HEK293 (cell line): Measurements from ENCODE around the gene ATOH8.

Experiments
- CTCF ChIA-PET: fragments of 350-600 bp; formaldehyde crosslinking; extraction: SDS; loops from one replicate; lab custom pipeline; 2021; ENCODE audit warnings: antibody characterized with exemption; lab: Yijun Ruan, JAX
- POLR2A ChIA-PET: fragments of 300-600 bp; formaldehyde crosslinking; extraction: SDS; loops from one replicate; lab custom pipeline; 2020; ENCODE audit warnings: antibody characterized with exemption, inconsistent platforms; lab: Yijun Ruan, JAX
- H3K27ac ChIP-seq: fragments of 200-500 bp; sonication (Bioruptor generic); 2 replicates; pipeline ENCODE4 v1.5.1; 2014; ENCODE audit warnings: low read depth, low read length, control low read depth, inconsistent platforms; ENCODE audit errors: extremely low read depth
- H3K36me3 ChIP-seq, 2 experiments: fragments of 200-500 bp in 1 of 2; sonication (Bioruptor generic) in 1 of 2; 1 replicate in 1 of 2; 2 replicates in 1 of 2; pipeline ENCODE4 v1.5.1; 2014 to 2017; ENCODE audit warnings: inconsistent platforms in 2 of 2, low read length in 2 of 2; ENCODE audit not compliant: control insufficient read depth in 2 of 2, insufficient read depth in 1 of 2
- H3K4me1 ChIP-seq: fragments of 200-500 bp; sonication (Bioruptor generic); 2 replicates; pipeline ENCODE4 v1.5.1; 2014; ENCODE audit warnings: mild to moderate bottlenecking, low read length, inconsistent platforms; ENCODE audit not compliant: control insufficient read depth, insufficient read depth
- H3K4me3 ChIP-seq: 2 replicates; pipeline ENCODE4 v1.5.1; 2011; ENCODE audit warnings: low read depth, mild to moderate bottlenecking, control low read depth, low read length, moderate library complexity
- H3K9me3 ChIP-seq: fragments of 200-500 bp; sonication (Bioruptor generic); 2 replicates; pipeline ENCODE4 v1.5.1; 2014; ENCODE audit warnings: low read depth, low read length, inconsistent platforms; ENCODE audit not compliant: control insufficient read depth, insufficient read depth
- GLI2 ChIP-seq: fragments of 450-650 bp; formaldehyde crosslinking; IDR thresholded peaks from 2 replicates; pipeline ENCODE4; 2017; ENCODE audit warnings: missing biosample characterization, missing genetic modification characterization, low read depth, borderline replicate concordance
- OVOL3 ChIP-seq: fragments of 450-650 bp; formaldehyde crosslinking; IDR thresholded peaks from 2 replicates; pipeline ENCODE4 v1.5.1; 2016; ENCODE audit warnings: missing biosample characterization, missing genetic modification characterization
- SETDB1 ChIP-seq: IDR thresholded peaks from one replicate; pipeline ENCODE4 v1.6.1; 2017; ENCODE audit warnings: mild to moderate bottlenecking, low read length, moderate library complexity, mixed read lengths; ENCODE audit not compliant: insufficient read length
- TRIM28 ChIP-seq: IDR thresholded peaks from 2 replicates; pipeline ENCODE4 v1.6.1; 2011; ENCODE audit warnings: low read length, control low read depth, borderline replicate concordance
- WT1 ChIP-seq: fragments of 450-650 bp; formaldehyde crosslinking; IDR thresholded peaks from 2 replicates; pipeline ENCODE4 v1.5.1; 2016; ENCODE audit warnings: missing biosample characterization, missing genetic modification characterization
- ZFP69B ChIP-seq: fragments of 450-650 bp; formaldehyde crosslinking; IDR thresholded peaks from 2 replicates; pipeline ENCODE4 v1.5.1; 2016; ENCODE audit warnings: missing biosample characterization, missing genetic modification characterization
- ZNF292 ChIP-seq: fragments of 450-650 bp; formaldehyde crosslinking; IDR thresholded peaks from 2 replicates; pipeline ENCODE4 v1.5.1; 2016; ENCODE audit warnings: low read depth, missing biosample characterization, missing genetic modification characterization, borderline replicate concordance
- ZNF311 ChIP-seq: fragments of 450-650 bp; formaldehyde crosslinking; IDR thresholded peaks from 2 replicates; pipeline ENCODE4 v1.5.1; 2017; ENCODE audit warnings: missing biosample characterization, missing genetic modification characterization, borderline replicate concordance
- ZNF394 ChIP-seq: fragments of 450-650 bp; formaldehyde crosslinking; IDR thresholded peaks from 2 replicates; pipeline ENCODE4 v1.5.1; 2016; ENCODE audit warnings: missing biosample characterization, missing genetic modification characterization, mild to moderate bottlenecking, moderate library complexity, borderline replicate concordance
- ZNF426 ChIP-seq: fragments of 450-650 bp; formaldehyde crosslinking; IDR thresholded peaks from 2 replicates; pipeline ENCODE4 v1.5.1; 2017; ENCODE audit warnings: missing biosample characterization, missing genetic modification characterization, mild to moderate bottlenecking, inconsistent platforms, moderate library complexity
- ZNF433 ChIP-seq: fragments of 450-650 bp; formaldehyde crosslinking; IDR thresholded peaks from 2 replicates; pipeline ENCODE4 v1.5.1; 2016; ENCODE audit warnings: missing biosample characterization, missing genetic modification characterization, low read depth
- ZNF513 ChIP-seq: fragments of 450-650 bp; IDR thresholded peaks from 2 replicates; pipeline ENCODE4 v1.5.1; 2018; ENCODE audit warnings: missing biosample characterization, missing genetic modification characterization
- ZNF596 ChIP-seq: fragments of 450-650 bp; IDR thresholded peaks from 2 replicates; pipeline ENCODE4 v1.5.0; 2018; ENCODE audit warnings: missing biosample characterization, mild to moderate bottlenecking, missing genetic modification characterization, moderate library complexity
- ZNF610 ChIP-seq: fragments of 450-650 bp; formaldehyde crosslinking; IDR thresholded peaks from 2 replicates; pipeline ENCODE4 v1.5.1; 2016; ENCODE audit warnings: missing biosample characterization, missing genetic modification characterization, borderline replicate concordance
- ZNF660 ChIP-seq: fragments of 450-650 bp; IDR thresholded peaks from 2 replicates; pipeline ENCODE4 v1.5.1; 2018; ENCODE audit warnings: missing biosample characterization, mild to moderate bottlenecking, missing genetic modification characterization
- ZXDB ChIP-seq: fragments of 450-650 bp; formaldehyde crosslinking; IDR thresholded peaks from 2 replicates; pipeline ENCODE4 v1.5.1; 2016; ENCODE audit warnings: missing biosample characterization, missing genetic modification characterization
- TF ChIP-seq, protein P1 (sequence below): fragments of 450-650 bp; formaldehyde crosslinking; IDR thresholded peaks from 2 replicates; pipeline ENCODE4 v1.5.1; 2016; ENCODE audit warnings: missing biosample characterization, missing genetic modification characterization
- TF ChIP-seq, protein P2 (sequence below): fragments of 450-650 bp; formaldehyde crosslinking; IDR thresholded peaks from 2 replicates; pipeline ENCODE4 v1.5.1; 2017; ENCODE audit warnings: missing biosample characterization, missing genetic modification characterization
- TF ChIP-seq, protein P3 (sequence below): fragments of 450-650 bp; formaldehyde crosslinking; IDR thresholded peaks from 2 replicates; pipeline ENCODE4 v1.5.1; 2016; ENCODE audit warnings: missing biosample characterization, missing genetic modification characterization

ATOH8 gene

DNA sequence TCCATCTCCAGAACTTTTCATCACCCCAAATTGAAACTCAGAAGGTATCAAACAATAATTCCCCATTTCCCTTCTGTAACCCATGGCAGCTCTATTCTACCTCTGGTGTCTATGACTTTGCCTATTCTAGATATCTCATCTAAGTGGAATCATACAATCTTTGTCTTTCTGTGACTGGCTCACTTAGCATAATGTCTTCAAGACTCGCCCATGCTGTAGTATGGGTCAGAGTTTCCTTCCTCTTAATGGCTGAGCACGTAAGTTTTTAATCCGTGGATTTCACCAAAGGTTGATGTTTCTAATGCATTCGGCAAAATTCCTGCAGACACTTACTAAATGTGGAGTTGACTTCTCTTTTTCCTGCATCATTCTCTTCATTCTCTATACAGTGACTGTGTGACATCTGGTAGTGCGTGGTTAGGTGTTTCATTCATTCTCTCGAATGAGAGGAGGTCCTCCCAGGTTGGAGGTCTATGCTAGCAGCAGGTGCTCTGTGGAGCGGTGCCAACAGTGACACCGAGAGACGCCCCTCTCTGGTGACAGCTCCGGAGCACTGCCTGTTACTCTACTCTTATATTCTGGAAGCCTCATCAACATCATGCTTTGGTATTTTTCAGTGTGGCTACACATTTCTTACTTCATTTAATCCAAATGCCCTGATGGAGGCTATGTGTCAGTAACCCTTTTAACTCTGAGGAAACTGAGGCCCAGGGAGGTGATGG, 50.1 kb downstream of the ATOH8 start (continued):
- no peak for TF ChIP-seq ZNF394
- no peak for TF ChIP-seq GLI2 (tag by site-specific recombination)

- POLR2A ChIA-PET, result no interaction called here
- Histone ChIP-seq H3K27ac (no peak overlapping the region), H3K4me3 (no peak overlapping the region), H3K4me1 (no peaks in the 10 kb centered on the region), H3K9me3 (no peaks in the 10 kb centered on the region), H3K36me3 (no peaks in the 10 kb centered on the region)
- CTCF ChIA-PET, result interaction anchor here (0.8 to 5.7 kb wide), 16 partner anchors 10 to 167 kb away, joined by 3 to 33 read pairs (median 5); no protein-coding TSS in a partner anchor
- TF ChIP-seq SETDB1, result no peak
These were observed 50.8 kb downstream of the ATOH8 start for GRCh38 chr2:85804583-85804982.

DNA sequence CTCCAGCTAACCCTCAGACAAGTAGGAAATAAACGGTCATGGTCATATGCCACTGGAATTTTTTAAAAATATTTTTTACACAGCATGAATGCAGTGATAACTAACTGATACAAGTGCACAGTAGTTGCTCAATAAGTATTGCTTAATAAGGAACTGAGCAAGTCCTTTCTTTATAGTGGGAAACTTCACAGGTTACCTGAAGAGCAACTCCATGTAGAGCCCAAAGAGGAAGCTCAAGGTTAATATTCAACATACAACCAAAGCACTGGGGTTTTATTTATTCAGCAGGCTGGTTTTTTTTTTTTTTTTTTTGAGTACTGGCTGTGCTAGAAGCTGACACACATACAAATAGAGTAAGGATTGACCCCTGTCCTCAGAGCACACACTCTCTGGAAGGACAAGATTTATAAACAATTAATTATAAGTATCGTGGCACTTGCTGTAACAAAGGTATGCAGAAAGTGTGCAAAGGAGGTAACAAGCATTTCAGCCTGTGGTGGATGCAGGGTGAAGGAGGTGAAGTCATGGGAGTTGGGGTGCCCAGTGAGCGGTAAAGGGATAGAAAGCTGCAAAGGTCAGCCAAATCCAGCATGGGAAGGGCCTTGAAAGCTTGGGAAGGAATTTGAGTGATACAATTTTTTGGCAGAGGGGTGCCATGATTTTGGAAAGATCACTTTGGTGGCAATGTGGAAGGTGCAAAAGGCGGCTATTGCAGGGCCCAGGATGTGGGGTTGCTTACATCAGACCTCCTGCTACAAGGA, 52.7 kb downstream of the ATOH8 start:
- Histone ChIP-seq H3K36me3 (no peaks in the 10 kb centered on the region), H3K27ac (no peak overlapping the region), H3K4me3 (no peak overlapping the region), H3K9me3 (no peaks in the 10 kb centered on the region), H3K4me1 (no peaks in the 10 kb centered on the region)
- POLR2A ChIA-PET, result interaction anchor here (0.6 to 0.7 kb wide), 2 partner anchors 12 to 440 kb away, joined by 6 read pairs; no protein-coding TSS in a partner anchor
- TF ChIP-seq WT1 (tag by site-specific recombination) (no peak), ZNF426 (tag by site-specific recombination) (no peak), ZFP69B (tag by site-specific recombination) (no peak), ZXDB (no peak), ZNF513 (tag by site-specific recombination) (no peak), ZNF311 (tag by site-specific recombination) (no peak), ZNF660 (tag by site-specific recombination) (no peak), ZNF610 (tag by site-specific recombination) (no peak), ZNF292 (tag by site-specific recombination) (no peak), SETDB1 (no peak), OVOL3 (tag by site-specific recombination) (no peak), ZNF433 (tag by site-specific recombination) (no peak), TRIM28 (no peak), ZNF596 (no peak)
- TF ChIP-seq, protein P1, sequence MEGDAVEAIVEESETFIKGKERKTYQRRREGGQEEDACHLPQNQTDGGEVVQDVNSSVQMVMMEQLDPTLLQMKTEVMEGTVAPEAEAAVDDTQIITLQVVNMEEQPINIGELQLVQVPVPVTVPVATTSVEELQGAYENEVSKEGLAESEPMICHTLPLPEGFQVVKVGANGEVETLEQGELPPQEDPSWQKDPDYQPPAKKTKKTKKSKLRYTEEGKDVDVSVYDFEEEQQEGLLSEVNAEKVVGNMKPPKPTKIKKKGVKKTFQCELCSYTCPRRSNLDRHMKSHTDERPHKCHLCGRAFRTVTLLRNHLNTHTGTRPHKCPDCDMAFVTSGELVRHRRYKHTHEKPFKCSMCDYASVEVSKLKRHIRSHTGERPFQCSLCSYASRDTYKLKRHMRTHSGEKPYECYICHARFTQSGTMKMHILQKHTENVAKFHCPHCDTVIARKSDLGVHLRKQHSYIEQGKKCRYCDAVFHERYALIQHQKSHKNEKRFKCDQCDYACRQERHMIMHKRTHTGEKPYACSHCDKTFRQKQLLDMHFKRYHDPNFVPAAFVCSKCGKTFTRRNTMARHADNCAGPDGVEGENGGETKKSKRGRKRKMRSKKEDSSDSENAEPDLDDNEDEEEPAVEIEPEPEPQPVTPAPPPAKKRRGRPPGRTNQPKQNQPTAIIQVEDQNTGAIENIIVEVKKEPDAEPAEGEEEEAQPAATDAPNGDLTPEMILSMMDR (tag by site-specific recombination), result no peak
- TF ChIP-seq, protein P2, sequence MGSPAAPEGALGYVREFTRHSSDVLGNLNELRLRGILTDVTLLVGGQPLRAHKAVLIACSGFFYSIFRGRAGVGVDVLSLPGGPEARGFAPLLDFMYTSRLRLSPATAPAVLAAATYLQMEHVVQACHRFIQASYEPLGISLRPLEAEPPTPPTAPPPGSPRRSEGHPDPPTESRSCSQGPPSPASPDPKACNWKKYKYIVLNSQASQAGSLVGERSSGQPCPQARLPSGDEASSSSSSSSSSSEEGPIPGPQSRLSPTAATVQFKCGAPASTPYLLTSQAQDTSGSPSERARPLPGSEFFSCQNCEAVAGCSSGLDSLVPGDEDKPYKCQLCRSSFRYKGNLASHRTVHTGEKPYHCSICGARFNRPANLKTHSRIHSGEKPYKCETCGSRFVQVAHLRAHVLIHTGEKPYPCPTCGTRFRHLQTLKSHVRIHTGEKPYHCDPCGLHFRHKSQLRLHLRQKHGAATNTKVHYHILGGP (tag by site-specific recombination), result no peak
- TF ChIP-seq, protein P3, sequence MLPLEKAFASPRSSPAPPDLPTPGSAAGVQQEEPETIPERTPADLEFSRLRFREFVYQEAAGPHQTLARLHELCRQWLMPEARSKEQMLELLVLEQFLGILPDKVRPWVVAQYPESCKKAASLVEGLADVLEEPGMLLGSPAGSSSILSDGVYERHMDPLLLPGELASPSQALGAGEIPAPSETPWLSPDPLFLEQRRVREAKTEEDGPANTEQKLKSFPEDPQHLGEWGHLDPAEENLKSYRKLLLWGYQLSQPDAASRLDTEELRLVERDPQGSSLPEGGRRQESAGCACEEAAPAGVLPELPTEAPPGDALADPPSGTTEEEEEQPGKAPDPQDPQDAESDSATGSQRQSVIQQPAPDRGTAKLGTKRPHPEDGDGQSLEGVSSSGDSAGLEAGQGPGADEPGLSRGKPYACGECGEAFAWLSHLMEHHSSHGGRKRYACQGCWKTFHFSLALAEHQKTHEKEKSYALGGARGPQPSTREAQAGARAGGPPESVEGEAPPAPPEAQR (tag by site-specific recombination), result no peak
- CTCF ChIA-PET, result interaction anchor here (0.7 to 3.5 kb wide), 8 partner anchors 8 to 77 kb away, joined by 3 to 22 read pairs (median 4); no protein-coding TSS in a partner anchor
